HepG2 (cell line): Measurements from ENCODE around the gene SMC1B. TPM values are rescaled to one million over a fixed set of nuclear protein-coding genes. Genes with fewer than 3 reads are reported as not detected.

ENCODE experiments used
- HOXA5 ChIP-seq: sonication (generic); formaldehyde crosslinking; IDR thresholded peaks from 2 replicates; pipeline ENCODE4 v1.4.0; 2020; ENCODE audit warnings: missing genetic modification reagents
- KLF9 ChIP-seq: IDR thresholded peaks from 2 replicates; pipeline ENCODE4 v1.6.1; 2016; ENCODE audit warnings: low read depth
- KMT2B ChIP-seq: IDR thresholded peaks from 2 replicates; pipeline ENCODE4 v1.6.1; 2016; ENCODE audit warnings: missing genetic modification reagents, missing compliant biosample characterization
- NAIF1 ChIP-seq: sonication (generic); formaldehyde crosslinking; IDR thresholded peaks from 2 replicates; pipeline ENCODE4 v1.5.0; 2020; ENCODE audit warnings: mild to moderate bottlenecking, missing genetic modification reagents, borderline replicate concordance
- NFATC3 ChIP-seq: sonication (generic); formaldehyde crosslinking; IDR thresholded peaks from 2 replicates; pipeline ENCODE4 v1.5.1; 2020; ENCODE audit warnings: mild to moderate bottlenecking, missing genetic modification reagents
- NFE2L1 ChIP-seq: sonication (generic); formaldehyde crosslinking; IDR thresholded peaks from 2 replicates; pipeline ENCODE4 v1.4.0; 2020; ENCODE audit warnings: missing genetic modification reagents, mild to moderate bottlenecking, borderline replicate concordance
- NR2C2 ChIP-seq: sonication (generic); formaldehyde crosslinking; IDR thresholded peaks from 2 replicates; pipeline ENCODE4 v1.4.0; 2020; ENCODE audit warnings: missing genetic modification reagents, mild to moderate bottlenecking, moderate library complexity, borderline replicate concordance
- PAF1 ChIP-seq: IDR thresholded peaks from 2 replicates; pipeline ENCODE4 v1.6.1; 2016; ENCODE audit warnings: missing genetic modification reagents, missing compliant biosample characterization
- PRMT3 ChIP-seq: sonication (generic); formaldehyde crosslinking; IDR thresholded peaks from 2 replicates; pipeline ENCODE4 v1.8.1; 2022; ENCODE audit warnings: low read depth, mild to moderate bottlenecking, moderate library complexity, missing genetic modification reagents, borderline replicate concordance
- PRPF4 ChIP-seq: fragments of 200-400 bp; formaldehyde crosslinking; IDR thresholded peaks from 2 replicates; pipeline ENCODE4 v1.6.1; 2016; ENCODE audit warnings: low read length, low read depth; ENCODE audit not compliant: poor library complexity, severe bottlenecking
- RERE ChIP-seq: IDR thresholded peaks from 2 replicates; pipeline ENCODE4 v1.6.1; 2016; ENCODE audit warnings: low read depth, missing genetic modification reagents, missing compliant biosample characterization
- SATB2 ChIP-seq: sonication (generic); formaldehyde crosslinking; IDR thresholded peaks from 2 replicates; pipeline ENCODE4 v1.5.0; 2020; ENCODE audit warnings: missing genetic modification reagents
- SMARCC2 ChIP-seq: fragments of 450-650 bp; IDR thresholded peaks from 2 replicates; pipeline ENCODE4 v1.6.1; 2017; ENCODE audit warnings: antibody characterized with exemption, mild to moderate bottlenecking
- ZFP36L1 ChIP-seq: sonication (generic); formaldehyde crosslinking; IDR thresholded peaks from 2 replicates; pipeline ENCODE4 v1.8.0; 2022; ENCODE audit warnings: mild to moderate bottlenecking, missing genetic modification reagents, moderate library complexity
- ZNF274 ChIP-seq: sonication (generic); formaldehyde crosslinking; IDR thresholded peaks from 2 replicates; pipeline ENCODE4 v1.5.1; 2020; ENCODE audit warnings: mild to moderate bottlenecking, missing genetic modification reagents
- ZNF3 ChIP-seq: IDR thresholded peaks from 2 replicates; pipeline ENCODE4 v1.7.0; 2017; ENCODE audit warnings: inconsistent platforms
- ZNF543 ChIP-seq: sonication (generic); formaldehyde crosslinking; IDR thresholded peaks from 2 replicates; pipeline ENCODE4 v1.4.0; 2020; ENCODE audit warnings: mild to moderate bottlenecking, missing genetic modification reagents
- ZNF572 ChIP-seq: sonication (generic); formaldehyde crosslinking; IDR thresholded peaks from 2 replicates; pipeline ENCODE4 v1.5.1; 2020; ENCODE audit warnings: mild to moderate bottlenecking, missing genetic modification reagents
- ZNF614 ChIP-seq: IDR thresholded peaks from 2 replicates; pipeline ENCODE4 v1.6.1; 2018; ENCODE audit warnings: missing biosample characterization, missing genetic modification reagents, inconsistent platforms, borderline replicate concordance
- ZNF709 ChIP-seq: sonication (generic); formaldehyde crosslinking; IDR thresholded peaks from 2 replicates; pipeline ENCODE4 v1.5.0; 2020; ENCODE audit warnings: mild to moderate bottlenecking, missing genetic modification reagents
- ZNF768 ChIP-seq: sonication (generic); formaldehyde crosslinking; IDR thresholded peaks from 2 replicates; pipeline ENCODE4 v1.4.0; 2020; ENCODE audit warnings: missing genetic modification reagents
- polyA plus RNA-seq, 8 experiments: library from polyadenylated mRNA; depleted of rRNA in 3 of 8; stranded (reverse) in 7 of 8; unstranded in 1 of 8; fragments of >200 nt; fragmentation: Illumina TruSeq in 4 of 8; extraction: Trizol in 4 of 8; gene quantifications; 2 replicates each; pipeline versions ENCODE4 v1.2.1 to v1.2.3, GENCODE V29; 2011 to 2016; ENCODE audit warnings: low read depth in 4 of 8, missing spikeins in 1 of 8, mixed read lengths in 1 of 8; ENCODE audit not compliant: insufficient read depth in 1 of 8
- total RNA-seq, 5 experiments: library from RNA; depleted of rRNA; stranded (reverse); fragments of >200 nt; fragmentation: Illumina TruSeq; extraction: Trizol; gene quantifications; 2 replicates each; pipeline ENCODE4 v1.2.3, GENCODE V29; 2016; ENCODE audit warnings: low read depth in 1 of 5
- TF ChIP-seq, protein P1 (sequence below): sonication (generic); formaldehyde crosslinking; IDR thresholded peaks from 2 replicates; pipeline ENCODE4 v1.4.0; 2020; ENCODE audit warnings: missing genetic modification reagents
- TF ChIP-seq, protein P2 (sequence below): sonication (generic); formaldehyde crosslinking; IDR thresholded peaks from 2 replicates; pipeline ENCODE4 v1.5.1; 2020; ENCODE audit warnings: missing genetic modification reagents, mild to moderate bottlenecking, borderline replicate concordance

SMC1B gene
- total and polyA plus RNA-seq, 2 of the 13 experiments (the other 11 are each of a cell fraction or from before 2014, with no cell fraction given): not detected

DNA sequence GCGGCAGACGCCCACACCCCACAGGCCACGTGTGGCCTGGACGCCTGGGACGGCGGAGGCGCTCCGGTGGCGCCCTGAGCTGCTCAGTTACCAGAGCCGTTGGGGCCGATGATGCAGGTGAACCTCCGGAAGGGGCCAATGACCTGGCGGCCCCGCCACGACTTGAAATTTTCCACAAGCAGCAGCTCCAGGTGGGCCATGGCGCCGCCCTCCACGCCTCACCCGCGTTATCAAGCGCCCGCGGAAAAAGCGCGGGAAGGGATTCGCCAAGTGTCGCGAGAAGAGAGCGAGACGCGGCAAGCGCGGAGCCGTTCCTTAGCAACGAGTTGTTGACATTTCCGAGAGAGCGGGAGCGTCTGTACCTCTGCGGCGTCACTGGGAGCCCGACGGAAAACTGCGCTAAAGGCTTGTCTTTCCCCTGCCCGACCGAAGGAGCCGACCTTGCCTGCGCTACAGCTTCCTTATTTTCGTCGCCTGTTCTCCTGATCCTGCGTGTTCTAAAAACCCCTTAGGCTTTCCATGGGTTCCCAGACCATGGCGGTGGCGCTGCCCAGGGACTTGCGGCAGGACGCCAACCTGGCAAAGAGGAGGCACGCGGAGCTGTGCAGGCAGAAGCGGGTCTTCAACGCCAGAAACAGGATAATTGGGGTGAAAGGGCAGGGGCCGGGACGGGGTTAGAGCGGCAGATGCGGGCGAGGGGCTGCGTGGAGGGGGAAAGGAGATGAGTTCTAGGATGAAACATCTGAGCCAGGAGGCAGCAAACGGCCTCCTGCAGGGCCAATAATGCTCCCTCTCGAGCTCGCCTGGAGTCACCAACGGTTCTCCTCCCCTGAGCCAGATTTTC lies at the start of gene SMC1B, which contains the start of gene RIBC2 (continued):
- TF ChIP-seq RERE (CRISPR knock-in tag): no peak
- no peak for TF ChIP-seq PRMT3 (CRISPR knock-in tag)
- TF ChIP-seq ZNF3 (CRISPR knock-in tag): no peak
- TF ChIP-seq NFE2L1 (CRISPR knock-in tag): no peak
- no peak for TF ChIP-seq ZNF543 (CRISPR knock-in tag)
- no peak for TF ChIP-seq PRPF4
- no peak for TF ChIP-seq ZNF768
- TF ChIP-seq NR2C2 (CRISPR knock-in tag): no peak
- TF ChIP-seq, protein P1, sequence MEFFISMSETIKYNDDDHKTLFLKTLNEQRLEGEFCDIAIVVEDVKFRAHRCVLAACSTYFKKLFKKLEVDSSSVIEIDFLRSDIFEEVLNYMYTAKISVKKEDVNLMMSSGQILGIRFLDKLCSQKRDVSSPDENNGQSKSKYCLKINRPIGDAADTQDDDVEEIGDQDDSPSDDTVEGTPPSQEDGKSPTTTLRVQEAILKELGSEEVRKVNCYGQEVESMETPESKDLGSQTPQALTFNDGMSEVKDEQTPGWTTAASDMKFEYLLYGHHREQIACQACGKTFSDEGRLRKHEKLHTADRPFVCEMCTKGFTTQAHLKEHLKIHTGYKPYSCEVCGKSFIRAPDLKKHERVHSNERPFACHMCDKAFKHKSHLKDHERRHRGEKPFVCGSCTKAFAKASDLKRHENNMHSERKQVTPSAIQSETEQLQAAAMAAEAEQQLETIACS: no peak
- TF ChIP-seq HOXA5 (CRISPR knock-in tag): no peak
- TF ChIP-seq, protein P2, sequence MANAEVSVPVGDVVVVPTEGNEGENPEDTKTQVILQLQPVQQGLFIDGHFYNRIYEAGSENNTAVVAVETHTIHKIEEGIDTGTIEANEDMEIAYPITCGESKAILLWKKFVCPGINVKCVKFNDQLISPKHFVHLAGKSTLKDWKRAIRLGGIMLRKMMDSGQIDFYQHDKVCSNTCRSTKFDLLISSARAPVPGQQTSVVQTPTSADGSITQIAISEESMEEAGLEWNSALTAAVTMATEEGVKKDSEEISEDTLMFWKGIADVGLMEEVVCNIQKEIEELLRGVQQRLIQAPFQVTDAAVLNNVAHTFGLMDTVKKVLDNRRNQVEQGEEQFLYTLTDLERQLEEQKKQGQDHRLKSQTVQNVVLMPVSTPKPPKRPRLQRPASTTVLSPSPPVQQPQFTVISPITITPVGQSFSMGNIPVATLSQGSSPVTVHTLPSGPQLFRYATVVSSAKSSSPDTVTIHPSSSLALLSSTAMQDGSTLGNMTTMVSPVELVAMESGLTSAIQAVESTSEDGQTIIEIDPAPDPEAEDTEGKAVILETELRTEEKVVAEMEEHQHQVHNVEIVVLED (CRISPR knock-in tag): peak; percentile 42; the same call in 1 of the 2 replicates
- TF ChIP-seq NFATC3: no peak
- no peak for TF ChIP-seq KLF9 (CRISPR knock-in tag)
- no peak for TF ChIP-seq PAF1
- peak; percentile 51; the same call in 1 of the 2 replicates for TF ChIP-seq ZNF709
- no peak for TF ChIP-seq SATB2 (CRISPR knock-in tag)
- TF ChIP-seq KMT2B (CRISPR knock-in tag): no peak
- TF ChIP-seq NAIF1 (CRISPR knock-in tag): no peak
- TF ChIP-seq ZFP36L1 (CRISPR knock-in tag): no peak
- TF ChIP-seq ZNF614 (CRISPR knock-in tag): no peak
- no peak for TF ChIP-seq SMARCC2
- 0 out of 2 replicates have a peak, but pooled peaks have one; percentile 42 for TF ChIP-seq ZNF274 (CRISPR knock-in tag)
- 0 out of 2 replicates have a peak, but pooled peaks have one; percentile 53 for TF ChIP-seq ZNF572
